ENCODE measurements around the gene ZNF609.

GRCh38 chr15:64580696-64581407 is 120.5 kb downstream of the ZNF609 start:
- TF ChIP-seq CTCF (IDR thresholded peaks at IDR 0.05) (no peak), POLR2A (IDR thresholded peaks at IDR 0.05) (no peak)

All from body of pancreas (tissue), 4 donors.